Mucosa of descending colon (tissue), 3 donors: ENCODE results near the gene CPLX3. TPM values are rescaled to one million over a fixed set of nuclear protein-coding genes. Genes with fewer than 3 reads are reported as not detected.

Source experiments
- ATAC-seq: fragments of 200-7000 bp; cut with Tn5 transposase; one replicate; pipeline ENCODE4 v1.9.1; 2020; ENCODE audit warnings: mild to moderate bottlenecking, moderate library complexity
- DNase-seq, 3 donors: peaks; one replicate each; pipeline ENCODE4 v3.0.0-alpha.2; 2020
- H3K36me3 ChIP-seq: fragments of 200-600 bp; one replicate; pipeline ENCODE4 v1.8.0; 2021; ENCODE audit warnings: low read depth, mild to moderate bottlenecking
- H3K4me1 ChIP-seq: fragments of 200-600 bp; one replicate; pipeline ENCODE4 v1.8.0; 2021; ENCODE audit warnings: low read depth, mild to moderate bottlenecking
- H3K4me3 ChIP-seq: fragments of 200-600 bp; one replicate; pipeline ENCODE4 v1.8.0; 2021; ENCODE audit warnings: mild to moderate bottlenecking
- H3K9me3 ChIP-seq: fragments of 200-600 bp; one replicate; pipeline ENCODE4 v1.8.0; 2021; ENCODE audit warnings: mild to moderate bottlenecking
- CTCF ChIP-seq: fragments of 200-600 bp; IDR thresholded peaks from one replicate; pipeline ENCODE4 v1.8.0; 2022; ENCODE audit warnings: antibody characterized with exemption, mild to moderate bottlenecking
- intact Hi-C, 2 donors: fragments of 100-400 bp; cut with DNase I in 1 of 2; cut with micrococcal nuclease in 1 of 2; formaldehyde crosslinking; loops; one replicate each; pipeline versions ENCODE4 v1.11.0 to v1.11.1; 2022; cut with DNase I, micrococcal nuclease
- microRNA-seq: library from miRNA; unstranded; fragments of <30 nt; microRNA quantifications from one replicate; pipeline ENCODE4, GENCODE V29; 2019
- total RNA-seq, 3 donors: library from RNA; stranded (reverse); fragmentation: NEBNext Ultra II Directional in 2 of 3; extraction: Animal tissue kit (Norgen Biotek cat#: 25700) in 2 of 3; gene quantifications; one replicate each; pipeline versions ENCODE4 v1.2.1 to v1.2.4, GENCODE V29; 2021 to 2023
- donor health status: DM: no; HTN: no; CAD: no; lungs with moderate emphysema.
- donor health status: DM: no; HTN: no; CAD: no.
- donor health status: DM: no; HTN: yes; CAD: no.

Gene CPLX3
- total RNA-seq, 3 donors from 2014 or later = 0.16 to 0.19 TPM; not detected in 1

GRCh38 chr15:74870436-74871215 lies 44.2 kb downstream of the CPLX3 start:
- intact Hi-C loops = no loop called here
- Histone ChIP-seq H3K9me3 (no peaks in the 10 kb centered on the region), H3K4me1 (peaks cover 65% of the 10 kb centered on the region), H3K4me3 (no peak overlapping the region), H3K36me3 (no peaks in the 10 kb centered on the region)
- ATAC-seq = no peak
- no peak for TF ChIP-seq CTCF
- no peak for DNase-seq

- Histone ChIP-seq H3K9me3 (no peaks in the 10 kb centered on the region), H3K36me3 (no peaks in the 10 kb centered on the region), H3K4me1 (peaks cover 46% of the 10 kb centered on the region), H3K4me3 (peak overlapping the region; percentile 68)
- no peak for ATAC-seq
- TF ChIP-seq CTCF = no peak
- no peak for DNase-seq
- intact Hi-C loops = no loop called here
Observed at GRCh38 chr15:74872702-74873035, 46.2 kb downstream of the CPLX3 start.

GRCh38 chr15:74873036-74873755 lies 46.8 kb downstream of the CPLX3 start, which contains the start of gene SCAMP2:
Gene SCAMP2, minus strand, starts transcription at chr15:74873365. Its CDS starts 110 bp downstream, at chr15:74873255.
- intact Hi-C loops = no loop called here
- DNase-seq (peak; percentile 94 to 98 (median 94)), ATAC-seq (peak; percentile 84)
- Histone ChIP-seq H3K36me3 (no peaks in the 10 kb centered on the region), H3K4me1 (peaks cover 41% of the 10 kb centered on the region), H3K9me3 (no peaks in the 10 kb centered on the region), H3K4me3 (peak within 1 kb of the TSS; percentile 68)
- TF ChIP-seq CTCF = no peak

GRCh38 chr15:74873756-74874424 lies 47.5 kb downstream of the CPLX3 start:
- ATAC-seq = no peak
- no peak overlapping the region for H3K4me3 ChIP-seq
- no peaks in the 10 kb centered on the region for H3K9me3 ChIP-seq
- no peaks in the 10 kb centered on the region for H3K36me3 ChIP-seq
- no peak for TF ChIP-seq CTCF
- H3K4me1 ChIP-seq = peaks cover 34% of the 10 kb centered on the region
- DNase-seq = peak in 1 of 3 donors; percentile 48
- intact Hi-C loops = no loop called here

- no peaks in the 10 kb centered on the region for H3K36me3 ChIP-seq
- TF ChIP-seq CTCF = no peak
- DNase-seq = no peak
- no peaks in the 10 kb centered on the region for H3K9me3 ChIP-seq
- H3K4me3 ChIP-seq = no peak overlapping the region
- ATAC-seq = no peak
- H3K4me1 ChIP-seq = no peaks in the 10 kb centered on the region
- intact Hi-C loops = no loop called here
Observed at GRCh38 chr15:74878273-74878672, 51.8 kb downstream of the CPLX3 start.

Small RNA genes lying within 50 kb of the gene (microRNA-seq; reads per million reads assigned to microRNA genes)
- not detected for gene MIR4513
- gene MIR6882 = 1.4 reads per million

Other genes starting within 250 kb of the CPLX3 start
- gene CLK3, start 210.8 kb upstream of the CPLX3 start, total RNA-seq = 100 to 1,000 TPM in 2 of 3 donors, 10 to 100 TPM in 1; 92.7 to 120 (median 110) TPM
- gene EDC3, start 130.6 kb upstream of the CPLX3 start, total RNA-seq = 10 to 100 TPM; 30.9 to 31.9 (median 31.6) TPM
- gene CYP1A1, start 101.1 kb upstream of the CPLX3 start, total RNA-seq = under 1 TPM in 2 of 3 donors, not detected in 1; 0.13 to 0.27 TPM
- not detected for gene CYP1A2, start 77.8 kb upstream of the CPLX3 start, total RNA-seq
- 100 to 1,000 TPM in 1 of 3 donors, 10 to 100 TPM in 2; 66.2 to 103 (median 90.5) TPM for gene CSK, start 44.5 kb upstream of the CPLX3 start, total RNA-seq
- gene LMAN1L, start 13.8 kb upstream of the CPLX3 start, total RNA-seq = under 1 TPM; 0.32 to 0.60 (median 0.55) TPM
- 10 to 100 TPM; 66.5 to 89.3 (median 73.1) TPM for gene ULK3, start 16.5 kb downstream of the CPLX3 start, total RNA-seq
- gene SCAMP2, start 46.7 kb downstream of the CPLX3 start, total RNA-seq = 100 to 1,000 TPM; 125 to 236 (median 218) TPM
- 10 to 100 TPM; 50.2 to 96.5 (median 68.3) TPM for gene MPI, start 63.4 kb downstream of the CPLX3 start, total RNA-seq
- 10 to 100 TPM; 50.7 to 88.2 (median 83.1) TPM for gene FAM219B, start 80.2 kb downstream of the CPLX3 start, total RNA-seq
- 100 to 1,000 TPM; 312 to 673 (median 597) TPM for gene COX5A, start 111.4 kb downstream of the CPLX3 start, total RNA-seq
- gene RPP25, start 130.1 kb downstream of the CPLX3 start, total RNA-seq = 10 to 100 TPM in 2 of 3 donors, 1 to 10 TPM in 1; 8.9 to 13.6 (median 12.3) TPM
- 10 to 100 TPM in 1 of 3 donors, 1 to 10 TPM in 2; 7.3 to 10.8 (median 7.4) TPM for gene SCAMP5, start 168.9 kb downstream of the CPLX3 start, total RNA-seq
- 10 to 100 TPM; 12.4 to 18.9 (median 18.2) TPM for gene PPCDC, start 197.0 kb downstream of the CPLX3 start, total RNA-seq